H9 (cell line): ENCODE data around the gene SPDL1. TPM values are rescaled to one million over a fixed set of nuclear protein-coding genes. Genes with fewer than 3 reads are reported as not detected.
A peak's percentile ranks its signal among the peaks of the same experiment; 100 is the strongest.

ENCODE experiments used
- DNase-seq: peaks from one replicate; pipeline ENCODE4 v3.0.0-alpha.2; 2017
- H2AFZ ChIP-seq: one replicate; pipeline ENCODE4 v1.6.1; 2013; ENCODE audit warnings: mild to moderate bottlenecking, low read length, control low read depth, moderate library complexity
- H2AK5ac ChIP-seq: 2 replicates; pipeline ENCODE4 v1.6.1; 2013; ENCODE audit warnings: low read length, control low read depth, mixed read lengths; ENCODE audit not compliant: insufficient read length
- H2BK120ac ChIP-seq: one replicate; pipeline ENCODE4 v1.6.1; 2013; ENCODE audit warnings: low read depth, mild to moderate bottlenecking, low read length, control low read depth, inconsistent platforms; ENCODE audit not compliant: poor library complexity, severe bottlenecking
- H2BK12ac ChIP-seq: 2 replicates; pipeline ENCODE4 v1.6.1; 2013; ENCODE audit warnings: low read length, control low read depth, mixed read lengths, low read depth; ENCODE audit not compliant: insufficient read length
- H2BK15ac ChIP-seq: 2 replicates; pipeline ENCODE4 v1.6.1; 2013; ENCODE audit warnings: low read depth, low read length, control low read depth
- H2BK20ac ChIP-seq: one replicate; pipeline ENCODE4 v1.6.1; 2013; ENCODE audit warnings: low read depth, mild to moderate bottlenecking, low read length, control low read depth, inconsistent platforms; ENCODE audit not compliant: poor library complexity, severe bottlenecking
- H2BK5ac ChIP-seq: 2 replicates; pipeline ENCODE4 v1.6.1; 2013; ENCODE audit warnings: low read length, control low read depth, mixed read lengths; ENCODE audit not compliant: insufficient read length
- H3K14ac ChIP-seq: 2 replicates; pipeline ENCODE4 v1.6.1; 2013; ENCODE audit warnings: low read length, control low read depth; ENCODE audit not compliant: insufficient read depth
- H3K18ac ChIP-seq: 2 replicates; pipeline ENCODE4 v1.6.1; 2013; ENCODE audit warnings: low read depth, mild to moderate bottlenecking, mixed read lengths, low read length, control low read depth; ENCODE audit not compliant: insufficient read length
- H3K23ac ChIP-seq: 2 replicates; pipeline ENCODE4 v1.6.1; 2013; ENCODE audit warnings: low read length, control low read depth, mixed read lengths, low read depth; ENCODE audit not compliant: insufficient read length
- H3K23me2 ChIP-seq: 2 replicates; pipeline ENCODE4 v1.6.1; 2013; ENCODE audit warnings: low read depth, mild to moderate bottlenecking, mixed read lengths, low read length, control low read depth; ENCODE audit not compliant: insufficient read length, poor library complexity, severe bottlenecking
- H3K27ac ChIP-seq: 2 replicates; pipeline ENCODE4 v1.5.1; 2013; ENCODE audit warnings: low read length, control low read depth, mixed read lengths, low read depth; ENCODE audit not compliant: insufficient read length
- H3K27me3 ChIP-seq: 2 replicates; pipeline ENCODE4 v1.6.1; 2013; ENCODE audit warnings: low read length, control low read depth, inconsistent platforms; ENCODE audit not compliant: insufficient read depth
- H3K4ac ChIP-seq: 2 replicates; pipeline ENCODE4 v1.6.1; 2013; ENCODE audit warnings: low read depth, mild to moderate bottlenecking, control low read depth, inconsistent platforms, low read length, moderate library complexity
- H3K4me1 ChIP-seq: 2 replicates; pipeline ENCODE4 v1.6.1; 2013; ENCODE audit warnings: low read length, control low read depth, inconsistent platforms; ENCODE audit not compliant: insufficient read depth
- H3K4me2 ChIP-seq: 2 replicates; pipeline ENCODE4 v1.6.1; 2013; ENCODE audit warnings: low read length, control low read depth, mixed read lengths; ENCODE audit not compliant: insufficient read length, insufficient read depth
- H3K56ac ChIP-seq: 2 replicates; pipeline ENCODE4 v1.6.1; 2013; ENCODE audit warnings: low read depth, mild to moderate bottlenecking, mixed read lengths, low read length, control low read depth; ENCODE audit not compliant: insufficient read length
- H3K79me1 ChIP-seq: 2 replicates; pipeline ENCODE4 v1.6.1; 2013; ENCODE audit warnings: low read depth, mild to moderate bottlenecking, moderate library complexity, low read length, control low read depth, inconsistent platforms; ENCODE audit not compliant: insufficient read depth, poor library complexity, severe bottlenecking
- H3K79me2 ChIP-seq: 2 replicates; pipeline ENCODE4 v1.6.1; 2013; ENCODE audit warnings: low read length, control low read depth, inconsistent platforms; ENCODE audit not compliant: insufficient read depth
- H3K9ac ChIP-seq: 2 replicates; pipeline ENCODE4 v1.6.1; 2013; ENCODE audit warnings: low read length, control low read depth, mixed read lengths; ENCODE audit not compliant: insufficient read length; ENCODE audit errors: extremely low read depth
- H3K9me3 ChIP-seq: one replicate; pipeline ENCODE4 v1.6.1; 2013; ENCODE audit warnings: low read depth, low read length, inconsistent platforms; ENCODE audit not compliant: control insufficient read depth
- H3T11ph ChIP-seq: one replicate; pipeline ENCODE4 v1.6.1; 2013; ENCODE audit warnings: mild to moderate bottlenecking, low read length, control low read depth, inconsistent platforms
- H4K20me1 ChIP-seq: one replicate; pipeline ENCODE4 v1.6.1; 2013; ENCODE audit not compliant: control insufficient read depth, insufficient read length, insufficient read depth
- H4K5ac ChIP-seq: 2 replicates; pipeline ENCODE4 v1.6.1; 2013; ENCODE audit warnings: low read depth, mild to moderate bottlenecking, mixed read lengths, low read length, control low read depth; ENCODE audit not compliant: insufficient read length
- H4K8ac ChIP-seq: replicated peaks from 2 replicates; pipeline ENCODE4 v1.6.1; 2013; ENCODE audit warnings: low read length, control low read depth, mixed read lengths, low read depth; ENCODE audit not compliant: insufficient read length
- H4K91ac ChIP-seq: 2 replicates; pipeline ENCODE4 v1.6.1; 2013; ENCODE audit warnings: low read depth, mild to moderate bottlenecking, moderate library complexity, mixed read lengths, low read length, control low read depth; ENCODE audit not compliant: insufficient read length
- H3K27ac Mint-ChIP-seq, 3 experiments: 2 replicates in 2 of 3; 3 replicates in 1 of 3; pipeline ENCODE4 v1.8.0; 2020 to 2021; ENCODE audit warnings: mixed read lengths in 3 of 3, mild to moderate bottlenecking in 1 of 3, moderate library complexity in 1 of 3
- H3K27me3 Mint-ChIP-seq: 2 replicates; pipeline ENCODE4 v1.8.0; 2021; ENCODE audit warnings: low read depth, mild to moderate bottlenecking, moderate library complexity, mixed read lengths
- H3K36me3 Mint-ChIP-seq, 3 experiments: 2 replicates in 2 of 3; 3 replicates in 1 of 3; pipeline ENCODE4 v1.8.0; 2020 to 2021; ENCODE audit warnings: low read depth in 3 of 3, mixed read lengths in 3 of 3; ENCODE audit not compliant: insufficient read depth in 1 of 3
- H3K4me1 Mint-ChIP-seq, 2 experiments: 2 replicates each; pipeline ENCODE4 v1.8.0; 2020; ENCODE audit warnings: mixed read lengths in 2 of 2
- H3K4me3 Mint-ChIP-seq, 2 experiments: 2 replicates in 1 of 2; 3 replicates in 1 of 2; pipeline ENCODE4 v1.8.0; 2020 to 2021; ENCODE audit warnings: mild to moderate bottlenecking in 2 of 2, mixed read lengths in 2 of 2, moderate library complexity in 1 of 2
- H3K9me3 Mint-ChIP-seq, 2 experiments: 2 replicates in 1 of 2; 3 replicates in 1 of 2; pipeline ENCODE4 v1.8.0; 2020; ENCODE audit warnings: mild to moderate bottlenecking in 2 of 2, mixed read lengths in 2 of 2, moderate library complexity in 1 of 2
- CTCF ChIP-seq: fragments of 200-600 bp; sonication (generic); conservative IDR thresholded peaks from 3 replicates; pipeline ENCODE4 v1.8.0; 2021; ENCODE audit warnings: antibody characterized with exemption, mild to moderate bottlenecking
- WGBS: extraction: QIAGEN DNeasy Blood & Tissue Kit; methylation state at CpG from one replicate; pipeline ENCODE4 v1.1.7; 2013; ENCODE audit warnings: missing lambda C conversion rate, low lambda C conversion rate, mixed read lengths; ENCODE audit not compliant: insufficient read length; ENCODE audit errors: extremely low coverage; 5-methylcytosine and 5-hydroxymethylcytosine counted together
- total RNA-seq: library from RNA; stranded (reverse); gene quantifications from 2 replicates; pipeline ENCODE4 v1.2.1, GENCODE V29; 2021

SPDL1 gene
- total RNA-seq, 1 experiment from 2014 or later, result 49.4 TPM

GRCh38 chr5:169635936-169636335 is 52.4 kb downstream of the SPDL1 start:
- no peaks in the 10 kb centered on the region for H4K20me1 ChIP-seq
- no peak for TF ChIP-seq CTCF
- H2BK15ac ChIP-seq, result no peak overlapping the region
- H3K14ac ChIP-seq, result no peak overlapping the region
- H4K5ac ChIP-seq, result no peak overlapping the region
- no peak overlapping the region for H2BK20ac ChIP-seq
- Mint-ChIP-seq H3K4me1 (peaks cover 11 to 18% of the 10 kb centered on the region in 2 experiments), H3K9me3 (peaks cover 12 to 13% of the 10 kb centered on the region in 2 experiments; a peak in 4 of 5 replicates), H3K27ac (no peak overlapping the region), H3K27me3 (peaks cover 33% of the 10 kb centered on the region), H3K4me3 (peak overlapping the region in 1 of 2 experiments; percentile 74; a peak in 1 of 5 replicates), H3K36me3 (peaks cover 1 to 12% (median 10%) of the 10 kb centered on the region in 3 experiments; a peak in 5 of 7 replicates)
- no peak overlapping the region for H3K23ac ChIP-seq
- H3K4ac ChIP-seq, result no peak overlapping the region
- H3K9ac ChIP-seq, result no peak overlapping the region
- H2BK12ac ChIP-seq, result no peak overlapping the region
- DNase-seq, result no peak
- no peak overlapping the region for H4K91ac ChIP-seq
- H3K4me2 ChIP-seq, result peak overlapping the region; percentile 49
- H3K79me2 ChIP-seq, result no peaks in the 10 kb centered on the region
- no peaks in the 10 kb centered on the region; the same call in 1 of the 2 replicates for H3K4me1 ChIP-seq
- H2AK5ac ChIP-seq, result no peak overlapping the region
- H2AFZ ChIP-seq, result no peak overlapping the region
- no peak overlapping the region for H2BK120ac ChIP-seq
- no peak overlapping the region for H3K27ac ChIP-seq
- no peak overlapping the region for H3T11ph ChIP-seq
- H4K8ac ChIP-seq, result no peak overlapping the region
- peaks cover 6% of the 10 kb centered on the region for H3K23me2 ChIP-seq
- WGBS, result no CpG with 5 or more reads among the region's 1 CpG
- no peak overlapping the region for H3K56ac ChIP-seq
- H3K79me1 ChIP-seq, result no peaks in the 10 kb centered on the region
- no peak overlapping the region for H3K18ac ChIP-seq
- no peaks in the 10 kb centered on the region for H3K9me3 ChIP-seq
- H3K27me3 ChIP-seq, result no peaks in the 10 kb centered on the region
- no peak overlapping the region for H2BK5ac ChIP-seq
